Testis (tissue), 3 donors: ENCODE measurements around the gene ZNF581. TPM values are rescaled to one million over a fixed set of nuclear protein-coding genes. Genes with fewer than 3 reads are reported as not detected.

Experiments
- DNase-seq: peaks from one replicate; pipeline ENCODE4 v3.0.0-alpha.2; 2019
- H3K27ac ChIP-seq, 2 donors: fragments of 200-600 bp; sonication (generic); one replicate each; pipeline ENCODE4 v1.5.1; 2019
- H3K27me3 ChIP-seq: fragments of 200-600 bp; sonication (generic); one replicate; pipeline ENCODE4 v1.5.1; 2019
- H3K36me3 ChIP-seq: fragments of 200-600 bp; sonication (generic); one replicate; pipeline ENCODE4 v1.5.1; 2017; ENCODE audit warnings: low read depth; ENCODE audit errors: missing control alignments
- H3K4me1 ChIP-seq: fragments of 200-600 bp; sonication (generic); one replicate; pipeline ENCODE4 v1.5.1; 2019
- H3K4me3 ChIP-seq, 2 donors: fragments of 200-600 bp; sonication (generic); one replicate each; pipeline ENCODE4 v1.5.1; 2017 to 2019
- H3K9me3 ChIP-seq: fragments of 200-600 bp; sonication (generic); one replicate; pipeline ENCODE4 v1.5.1; 2017
- POLR2A ChIP-seq: fragments of 450-650 bp; IDR thresholded peaks from one replicate; pipeline ENCODE4 v1.6.1; 2017; ENCODE audit warnings: antibody characterized with exemption, mild to moderate bottlenecking, moderate library complexity
- WGBS, 2 donors: methylation state at CpG; one replicate each; pipeline ENCODE4 v1.1.5; 2018; 5-methylcytosine and 5-hydroxymethylcytosine counted together
- intact Hi-C: fragments of 100-400 bp; cut with DNase I; formaldehyde crosslinking; loops from one replicate; pipeline ENCODE4 v1.15.1; 2023; ENCODE audit warnings: low total_unique reads
- polyA plus RNA-seq: library from polyadenylated mRNA; stranded (reverse); fragments of 350-450 nt; fragmentation: Illumina TruSeq; extraction: RNeasy Lipid Tissue Mini Kit (QIAGEN cat#74804); gene quantifications from one replicate; pipeline ENCODE4 v1.2.3, GENCODE V29; 2014; ENCODE audit warnings: low read depth, low replicate concordance; ENCODE audit not compliant: insufficient read depth
- total RNA-seq, 2 donors: library from RNA; depleted of rRNA; stranded (reverse); fragments of >200 nt; gene quantifications; one replicate each; pipeline ENCODE4 v1.2.3, GENCODE V29; 2016
- TF ChIP-seq, protein P1 (sequence below), 3 experiments: fragments of 450-650 bp in 2 of 3; fragments of 200-600 bp in 1 of 3; sonication (generic) in 1 of 3; IDR thresholded peaks; one replicate each; pipeline ENCODE4 v1.5.1; 2016 to 2019; ENCODE audit warnings: antibody characterized with exemption in 3 of 3, mild to moderate bottlenecking in 2 of 3, moderate library complexity in 1 of 3

Gene ZNF581
- total and polyA plus RNA-seq, 3 donors from 2014 or later, result 17.3 to 31.2 (median 18.4) TPM

GRCh38 chr19:55677572-55678028 is 34.2 kb downstream of the ZNF581 start:
- no peak for DNase-seq
- peak overlapping the region in 1 of 2 donors; percentile 62 for H3K27ac ChIP-seq
- H3K4me1 ChIP-seq, result peaks cover 74% of the 10 kb centered on the region
- H3K9me3 ChIP-seq, result no peaks in the 10 kb centered on the region
- H3K4me3 ChIP-seq, result no peak overlapping the region
- TF ChIP-seq, protein P1, sequence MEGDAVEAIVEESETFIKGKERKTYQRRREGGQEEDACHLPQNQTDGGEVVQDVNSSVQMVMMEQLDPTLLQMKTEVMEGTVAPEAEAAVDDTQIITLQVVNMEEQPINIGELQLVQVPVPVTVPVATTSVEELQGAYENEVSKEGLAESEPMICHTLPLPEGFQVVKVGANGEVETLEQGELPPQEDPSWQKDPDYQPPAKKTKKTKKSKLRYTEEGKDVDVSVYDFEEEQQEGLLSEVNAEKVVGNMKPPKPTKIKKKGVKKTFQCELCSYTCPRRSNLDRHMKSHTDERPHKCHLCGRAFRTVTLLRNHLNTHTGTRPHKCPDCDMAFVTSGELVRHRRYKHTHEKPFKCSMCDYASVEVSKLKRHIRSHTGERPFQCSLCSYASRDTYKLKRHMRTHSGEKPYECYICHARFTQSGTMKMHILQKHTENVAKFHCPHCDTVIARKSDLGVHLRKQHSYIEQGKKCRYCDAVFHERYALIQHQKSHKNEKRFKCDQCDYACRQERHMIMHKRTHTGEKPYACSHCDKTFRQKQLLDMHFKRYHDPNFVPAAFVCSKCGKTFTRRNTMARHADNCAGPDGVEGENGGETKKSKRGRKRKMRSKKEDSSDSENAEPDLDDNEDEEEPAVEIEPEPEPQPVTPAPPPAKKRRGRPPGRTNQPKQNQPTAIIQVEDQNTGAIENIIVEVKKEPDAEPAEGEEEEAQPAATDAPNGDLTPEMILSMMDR (IDR thresholded peaks at IDR 0.05), result no peak
- TF ChIP-seq POLR2A, result no peak
- intact Hi-C loops, result no loop called here
- no peaks in the 10 kb centered on the region for H3K27me3 ChIP-seq
- no peaks in the 10 kb centered on the region for H3K36me3 ChIP-seq
- 41 to 49% methylated on average over 6 of the region's 6 CpGs for WGBS, 2 donors

DNA sequence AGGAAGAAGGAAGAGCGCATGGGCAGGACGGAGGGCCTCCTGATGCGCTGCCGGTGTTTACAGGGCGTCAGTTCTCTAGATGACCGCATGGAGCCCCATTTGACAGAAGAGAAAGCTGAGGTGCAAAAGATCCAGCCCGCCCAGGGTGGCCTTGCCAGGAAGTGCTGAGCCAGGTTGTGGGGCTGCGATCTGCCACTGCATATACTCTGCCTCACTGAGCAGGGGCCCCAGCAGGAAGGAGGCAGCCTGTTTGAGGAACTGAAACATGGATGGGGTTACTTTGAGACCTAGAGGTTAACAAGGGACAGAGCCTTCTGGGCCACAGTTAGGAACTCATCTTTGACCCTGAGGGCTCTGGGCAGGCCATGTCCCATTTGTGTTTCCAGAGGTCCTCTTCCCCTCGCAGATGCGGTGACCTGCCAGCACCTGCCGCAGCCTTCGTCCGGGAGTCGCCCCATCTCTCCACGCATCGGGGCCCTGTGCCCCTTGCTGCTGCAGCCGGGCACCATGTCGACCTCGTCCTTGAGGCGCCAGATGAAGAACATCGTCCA is 34.7 kb downstream of the ZNF581 start:
- peaks cover 68% of the 10 kb centered on the region for H3K4me1 ChIP-seq
- H3K4me3 ChIP-seq, result no peak overlapping the region
- TF ChIP-seq, protein P1 (IDR thresholded peaks at IDR 0.05), result no peak
- TF ChIP-seq POLR2A, result no peak
- intact Hi-C loops, result no loop called here
- H3K36me3 ChIP-seq, result no peaks in the 10 kb centered on the region
- no peak for DNase-seq
- H3K27ac ChIP-seq, result peak overlapping the region in 1 of 2 donors; percentile 62
- H3K9me3 ChIP-seq, result no peaks in the 10 kb centered on the region
- no peaks in the 10 kb centered on the region for H3K27me3 ChIP-seq
- WGBS, 2 donors, result 79 to 80% methylated on average over 21 of the region's 21 CpGs

- H3K27ac ChIP-seq, result peak overlapping the region; percentile 31 to 62
- H3K36me3 ChIP-seq, result no peaks in the 10 kb centered on the region
- DNase-seq, result no peak
- no peaks in the 10 kb centered on the region for H3K27me3 ChIP-seq
- no peak overlapping the region for H3K4me3 ChIP-seq
- WGBS, 2 donors, result 76 to 81% methylated on average over 13 to 24 of the region's 24 CpGs
- intact Hi-C loops, result no loop called here
- H3K4me1 ChIP-seq, result peaks cover 61% of the 10 kb centered on the region
- H3K9me3 ChIP-seq, result no peaks in the 10 kb centered on the region
- no peak for TF ChIP-seq POLR2A
- TF ChIP-seq, protein P1 (IDR thresholded peaks at IDR 0.05), result no peak
Measured at GRCh38 chr19:55679343-55680257, 36.2 kb downstream of the ZNF581 start.

DNA sequence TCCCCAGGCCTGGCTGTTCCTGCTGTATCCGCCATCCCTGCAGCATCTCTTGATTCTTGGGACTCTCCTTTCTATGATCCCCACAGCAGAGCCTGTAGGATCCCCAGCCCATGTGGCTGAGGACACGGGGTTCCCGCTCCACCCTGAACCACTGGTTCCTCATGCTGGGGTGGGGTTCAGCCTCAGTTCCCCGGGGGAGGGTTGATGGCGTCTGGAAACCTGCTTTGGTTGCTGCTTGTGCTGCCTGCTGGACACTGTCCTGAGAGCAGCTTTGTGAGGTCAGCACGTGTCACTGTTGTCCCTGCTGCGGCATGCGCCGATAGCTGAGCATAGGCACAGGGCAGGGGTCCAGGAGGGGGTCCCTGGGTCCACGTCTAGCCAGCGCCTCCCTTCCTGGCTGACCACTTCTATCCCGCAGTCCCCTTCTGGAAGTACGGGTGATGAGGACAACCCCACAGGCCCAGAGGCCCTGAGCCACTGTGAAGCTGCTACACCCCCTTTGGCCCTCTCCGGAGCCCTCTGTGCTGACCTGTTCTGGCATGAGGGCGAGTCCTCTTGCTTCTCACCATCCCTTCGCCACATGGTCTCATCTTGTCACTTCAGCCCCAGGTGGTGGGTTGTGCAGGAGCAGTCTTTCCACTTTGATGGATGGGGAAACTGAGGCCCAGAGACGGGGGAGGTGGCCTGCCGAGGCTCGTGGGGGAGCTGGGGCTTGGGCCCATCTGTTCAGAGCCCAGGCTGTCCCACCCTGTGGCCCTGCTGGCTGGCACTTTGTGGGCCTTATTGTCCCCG is 37.1 kb downstream of the ZNF581 start:
- peaks cover 61% of the 10 kb centered on the region for H3K4me1 ChIP-seq
- no peak overlapping the region for H3K4me3 ChIP-seq
- H3K27ac ChIP-seq, result peak overlapping the region in 1 of 2 donors; percentile 71
- intact Hi-C loops, result no loop called here
- WGBS, 2 donors, result 73 to 77% methylated on average over 12 to 20 of the region's 20 CpGs
- H3K9me3 ChIP-seq, result no peaks in the 10 kb centered on the region
- no peaks in the 10 kb centered on the region for H3K36me3 ChIP-seq
- H3K27me3 ChIP-seq, result no peaks in the 10 kb centered on the region
- DNase-seq, result peak; percentile 39
- TF ChIP-seq, protein P1 (IDR thresholded peaks at IDR 0.05), result no peak
- no peak for TF ChIP-seq POLR2A
